ENCODE results near the gene SYTL4.

SYTL4 gene

GRCh38 chrX:100645106-100645505 lies 86.8 kb downstream of the SYTL4 start:
- DNase-seq: no peak

GRCh38 chrX:100643956-100644860 lies 87.7 kb downstream of the SYTL4 start, which contains the start of gene SRPX2:
SRPX2 (plus strand) TSS chrX:100644199; CDS start chrX:100646323, 2,124 bp downstream.
- peak; percentile 32 for DNase-seq

GRCh38 chrX:100643212-100643611 lies 88.7 kb downstream of the SYTL4 start:
- DNase-seq: no peak

- no peak for DNase-seq
These were observed 89.6 kb downstream of the SYTL4 start for GRCh38 chrX:100642290-100642689.

GRCh38 chrX:100636321-100636991 lies 95.5 kb downstream of the SYTL4 start, which contains the start of gene TSPAN6:
TSPAN6 (minus strand) TSS chrX:100636806; CDS start chrX:100636694, 112 bp downstream.
- DNase-seq: no peak

GRCh38 chrX:100635989-100636320 lies 96.0 kb downstream of the SYTL4 start:
- no peak for DNase-seq

- no peak for DNase-seq
These were observed 96.9 kb downstream of the SYTL4 start for GRCh38 chrX:100635040-100635439.

GRCh38 chrX:100625985-100626491 lies 105.9 kb downstream of the SYTL4 start:
- peak; percentile 39 for DNase-seq

Measured in GDM1 (cell line).